ENCODE measurements around the gene PTPRM. TPM values are rescaled to one million over a fixed set of nuclear protein-coding genes. Genes with fewer than 3 reads are reported as not detected.

The PTPRM gene
- total and polyA plus RNA-seq, 2 experiments from 2014 or later: 1.6 to 5.3 TPM

- H3K4me2 ChIP-seq: no peak overlapping the region
- H3K27me3 ChIP-seq (ENCODE audit: insufficient read depth): 0 out of 2 replicates have a peak, but pooled peaks cover 6% of the 10 kb centered on the region
- Mint-ChIP-seq H3K9me3 (no peaks in the 10 kb centered on the region), H3K27me3 (ENCODE audit: insufficient read depth, low read depth, poor library complexity) (peaks cover 14% of the 10 kb centered on the region), H3K36me3 (ENCODE audit: low read depth) (no peaks in the 10 kb centered on the region), H3K27ac (no peak overlapping the region), H3K4me1 (peaks cover 38% of the 10 kb centered on the region), H3K4me3 (no peak overlapping the region)
- DNase-seq (ENCODE audit: low spot score) (peak; percentile 28), ATAC-seq (peak; percentile 46)
- no peaks in the 10 kb centered on the region; the same call in 1 of the 2 replicates for H3F3A ChIP-seq (replicated peaks; ENCODE audit: low read depth)
- no peaks in the 10 kb centered on the region for H3K36me3 ChIP-seq (ENCODE audit: insufficient read depth)
- H2AFZ ChIP-seq: no peak overlapping the region
- H3K27ac ChIP-seq (ENCODE audit: low read depth): no peak overlapping the region
- peaks cover 6% of the 10 kb centered on the region for H3K4me1 ChIP-seq (ENCODE audit: insufficient read depth)
- no peaks in the 10 kb centered on the region for H4K20me1 ChIP-seq (replicated peaks; ENCODE audit: insufficient read depth)
- H3K4me3 ChIP-seq: no peak overlapping the region
- TF ChIP-seq CTCF (conservative IDR thresholded peaks at IDR 0.05; ENCODE audit: low read depth in 2 of 2): peak in 1 of 2 experiments; percentile 25; a peak in 1 of 4 replicates
- TF ChIP-seq, protein P1, sequence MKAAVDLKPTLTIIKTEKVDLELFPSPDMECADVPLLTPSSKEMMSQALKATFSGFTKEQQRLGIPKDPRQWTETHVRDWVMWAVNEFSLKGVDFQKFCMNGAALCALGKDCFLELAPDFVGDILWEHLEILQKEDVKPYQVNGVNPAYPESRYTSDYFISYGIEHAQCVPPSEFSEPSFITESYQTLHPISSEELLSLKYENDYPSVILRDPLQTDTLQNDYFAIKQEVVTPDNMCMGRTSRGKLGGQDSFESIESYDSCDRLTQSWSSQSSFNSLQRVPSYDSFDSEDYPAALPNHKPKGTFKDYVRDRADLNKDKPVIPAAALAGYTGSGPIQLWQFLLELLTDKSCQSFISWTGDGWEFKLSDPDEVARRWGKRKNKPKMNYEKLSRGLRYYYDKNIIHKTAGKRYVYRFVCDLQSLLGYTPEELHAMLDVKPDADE (IDR thresholded peaks at IDR 0.05): no peak
- no peaks in the 10 kb centered on the region for H3K9me2 ChIP-seq (ENCODE audit: insufficient read depth)
- no peaks in the 10 kb centered on the region for H3K79me2 ChIP-seq (replicated peaks; ENCODE audit: insufficient read depth)
Observed at GRCh38 chr18:8361941-8362471, 794.9 kb downstream of the PTPRM start.

GRCh38 chr18:8362863-8363262 is 795.7 kb downstream of the PTPRM start:
- no peaks in the 10 kb centered on the region for H3K79me2 ChIP-seq (replicated peaks; ENCODE audit: insufficient read depth)
- no peak for ATAC-seq
- Mint-ChIP-seq H3K4me3 (no peak overlapping the region), H3K9me3 (no peaks in the 10 kb centered on the region), H3K36me3 (ENCODE audit: low read depth) (no peaks in the 10 kb centered on the region), H3K27ac (no peak overlapping the region), H3K27me3 (ENCODE audit: insufficient read depth, low read depth, poor library complexity) (peaks cover 16% of the 10 kb centered on the region), H3K4me1 (peaks cover 39% of the 10 kb centered on the region)
- H3K4me2 ChIP-seq: no peak overlapping the region
- H3K36me3 ChIP-seq (ENCODE audit: insufficient read depth): no peaks in the 10 kb centered on the region
- H3K4me1 ChIP-seq (ENCODE audit: insufficient read depth): no peaks in the 10 kb centered on the region; the same call in 1 of the 2 replicates
- TF ChIP-seq STAT1 (IDR thresholded peaks at IDR 0.05; ENCODE audit: unreplicated experiment): no peak
- no peak for TF ChIP-seq ZNF331 (CRISPR knock-in tag; IDR thresholded peaks at IDR 0.05; ENCODE audit: low read depth)
- TF ChIP-seq, protein P2, sequence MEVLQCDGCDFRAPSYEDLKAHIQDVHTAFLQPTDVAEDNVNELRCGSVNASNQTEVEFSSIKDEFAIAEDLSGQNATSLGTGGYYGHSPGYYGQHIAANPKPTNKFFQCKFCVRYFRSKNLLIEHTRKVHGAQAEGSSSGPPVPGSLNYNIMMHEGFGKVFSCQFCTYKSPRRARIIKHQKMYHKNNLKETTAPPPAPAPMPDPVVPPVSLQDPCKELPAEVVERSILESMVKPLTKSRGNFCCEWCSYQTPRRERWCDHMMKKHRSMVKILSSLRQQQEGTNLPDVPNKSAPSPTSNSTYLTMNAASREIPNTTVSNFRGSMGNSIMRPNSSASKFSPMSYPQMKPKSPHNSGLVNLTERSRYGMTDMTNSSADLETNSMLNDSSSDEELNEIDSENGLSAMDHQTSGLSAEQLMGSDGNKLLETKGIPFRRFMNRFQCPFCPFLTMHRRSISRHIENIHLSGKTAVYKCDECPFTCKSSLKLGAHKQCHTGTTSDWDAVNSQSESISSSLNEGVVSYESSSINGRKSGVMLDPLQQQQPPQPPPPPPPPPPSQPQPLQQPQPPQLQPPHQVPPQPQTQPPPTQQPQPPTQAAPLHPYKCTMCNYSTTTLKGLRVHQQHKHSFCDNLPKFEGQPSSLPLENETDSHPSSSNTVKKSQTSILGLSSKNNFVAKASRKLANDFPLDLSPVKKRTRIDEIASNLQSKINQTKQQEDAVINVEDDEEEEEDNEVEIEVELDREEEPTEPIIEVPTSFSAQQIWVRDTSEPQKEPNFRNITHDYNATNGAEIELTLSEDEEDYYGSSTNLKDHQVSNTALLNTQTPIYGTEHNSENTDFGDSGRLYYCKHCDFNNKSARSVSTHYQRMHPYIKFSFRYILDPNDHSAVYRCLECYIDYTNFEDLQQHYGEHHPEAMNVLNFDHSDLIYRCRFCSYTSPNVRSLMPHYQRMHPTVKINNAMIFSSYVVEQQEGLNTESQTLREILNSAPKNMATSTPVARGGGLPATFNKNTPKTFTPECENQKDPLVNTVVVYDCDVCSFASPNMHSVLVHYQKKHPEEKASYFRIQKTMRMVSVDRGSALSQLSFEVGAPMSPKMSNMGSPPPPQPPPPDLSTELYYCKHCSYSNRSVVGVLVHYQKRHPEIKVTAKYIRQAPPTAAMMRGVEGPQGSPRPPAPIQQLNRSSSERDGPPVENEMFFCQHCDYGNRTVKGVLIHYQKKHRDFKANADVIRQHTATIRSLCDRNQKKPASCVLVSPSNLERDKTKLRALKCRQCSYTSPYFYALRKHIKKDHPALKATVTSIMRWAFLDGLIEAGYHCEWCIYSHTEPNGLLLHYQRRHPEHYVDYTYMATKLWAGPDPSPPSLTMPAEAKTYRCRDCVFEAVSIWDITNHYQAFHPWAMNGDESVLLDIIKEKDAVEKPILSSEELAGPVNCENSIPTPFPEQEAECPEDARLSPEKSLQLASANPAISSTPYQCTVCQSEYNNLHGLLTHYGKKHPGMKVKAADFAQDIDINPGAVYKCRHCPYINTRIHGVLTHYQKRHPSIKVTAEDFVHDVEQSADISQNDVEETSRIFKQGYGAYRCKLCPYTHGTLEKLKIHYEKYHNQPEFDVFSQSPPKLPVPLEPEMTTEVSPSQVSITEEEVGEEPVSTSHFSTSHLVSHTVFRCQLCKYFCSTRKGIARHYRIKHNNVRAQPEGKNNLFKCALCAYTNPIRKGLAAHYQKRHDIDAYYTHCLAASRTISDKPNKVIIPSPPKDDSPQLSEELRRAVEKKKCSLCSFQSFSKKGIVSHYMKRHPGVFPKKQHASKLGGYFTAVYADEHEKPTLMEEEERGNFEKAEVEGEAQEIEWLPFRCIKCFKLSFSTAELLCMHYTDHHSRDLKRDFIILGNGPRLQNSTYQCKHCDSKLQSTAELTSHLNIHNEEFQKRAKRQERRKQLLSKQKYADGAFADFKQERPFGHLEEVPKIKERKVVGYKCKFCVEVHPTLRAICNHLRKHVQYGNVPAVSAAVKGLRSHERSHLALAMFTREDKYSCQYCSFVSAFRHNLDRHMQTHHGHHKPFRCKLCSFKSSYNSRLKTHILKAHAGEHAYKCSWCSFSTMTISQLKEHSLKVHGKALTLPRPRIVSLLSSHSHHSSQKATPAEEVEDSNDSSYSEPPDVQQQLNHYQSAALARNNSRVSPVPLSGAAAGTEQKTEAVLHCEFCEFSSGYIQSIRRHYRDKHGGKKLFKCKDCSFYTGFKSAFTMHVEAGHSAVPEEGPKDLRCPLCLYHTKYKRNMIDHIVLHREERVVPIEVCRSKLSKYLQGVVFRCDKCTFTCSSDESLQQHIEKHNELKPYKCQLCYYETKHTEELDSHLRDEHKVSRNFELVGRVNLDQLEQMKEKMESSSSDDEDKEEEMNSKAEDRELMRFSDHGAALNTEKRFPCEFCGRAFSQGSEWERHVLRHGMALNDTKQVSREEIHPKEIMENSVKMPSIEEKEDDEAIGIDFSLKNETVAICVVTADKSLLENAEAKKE (CRISPR knock-in tag; IDR thresholded peaks at IDR 0.05): no peak
- TF ChIP-seq, protein P1 (IDR thresholded peaks at IDR 0.05): no peak
- no peak for TF ChIP-seq CTCF (conservative IDR thresholded peaks at IDR 0.05; ENCODE audit: low read depth in 2 of 2)
- no peak for TF ChIP-seq NANOG (IDR thresholded peaks at IDR 0.05; ENCODE audit: borderline replicate concordance)
- TF ChIP-seq ZNF114 (CRISPR knock-in tag; IDR thresholded peaks at IDR 0.05): no peak
- no peaks in the 10 kb centered on the region for H4K20me1 ChIP-seq (replicated peaks; ENCODE audit: insufficient read depth)
- DNase-seq (ENCODE audit: low spot score): no peak
- H2AFZ ChIP-seq: no peak overlapping the region
- H3K27ac ChIP-seq (ENCODE audit: low read depth): no peak overlapping the region
- 0 out of 2 replicates have a peak, but pooled peaks cover 6% of the 10 kb centered on the region for H3K27me3 ChIP-seq (ENCODE audit: insufficient read depth)
- H3K4me3 ChIP-seq: no peak overlapping the region
- no peaks in the 10 kb centered on the region for H3K9me2 ChIP-seq (ENCODE audit: insufficient read depth)
- H3F3A ChIP-seq (replicated peaks; ENCODE audit: low read depth): no peaks in the 10 kb centered on the region; the same call in 1 of the 2 replicates
